ENCODE results near the gene KPNB1.

GRCh38 chr17:47644324-47644723 lies 5.4 kb upstream of the KPNB1 start:
- TF ChIP-seq REST (IDR thresholded peaks at IDR 0.05; ENCODE audit: borderline replicate concordance) (no peak), EZH2 (IDR thresholded peaks at IDR 0.05; ENCODE audit: borderline replicate concordance, insufficient read depth, low read length, poor library complexity, severe bottlenecking) (no peak), EP300 (conservative IDR thresholded peaks at IDR 0.05; ENCODE audit: poor library complexity, severe bottlenecking) (no peak)
